HG03432 (cell line): ENCODE results near the gene SLC51A.
A peak's percentile ranks its signal among the peaks of the same experiment; 100 is the strongest.
"Not testable (repeated sequence)": the region's sequence is repeated elsewhere in the genome, so short reads cannot be mapped to it uniquely, and the experiment has no call there.

Experiments used
- ATAC-seq: cut with Tn5 transposase; IDR thresholded peaks from one replicate; pipeline ENCODE4 v1.9.1; 2021; ENCODE audit warnings: mild to moderate bottlenecking, moderate library complexity; ENCODE audit not compliant: unreplicated experiment

The SLC51A gene

GRCh38 chr3:196216089-196216564 lies at the start of gene SLC51A:
Gene SLC51A, plus strand, starts transcription at chr3:196216534. Its CDS starts 179 bp downstream, at chr3:196216713.
- no peak for ATAC-seq

GRCh38 chr3:196166741-196167140 lies 49.6 kb upstream of the SLC51A start:
- ATAC-seq: no peak

GRCh38 chr3:196168808-196169391 lies 47.4 kb upstream of the SLC51A start:
- ATAC-seq: no peak

DNA sequence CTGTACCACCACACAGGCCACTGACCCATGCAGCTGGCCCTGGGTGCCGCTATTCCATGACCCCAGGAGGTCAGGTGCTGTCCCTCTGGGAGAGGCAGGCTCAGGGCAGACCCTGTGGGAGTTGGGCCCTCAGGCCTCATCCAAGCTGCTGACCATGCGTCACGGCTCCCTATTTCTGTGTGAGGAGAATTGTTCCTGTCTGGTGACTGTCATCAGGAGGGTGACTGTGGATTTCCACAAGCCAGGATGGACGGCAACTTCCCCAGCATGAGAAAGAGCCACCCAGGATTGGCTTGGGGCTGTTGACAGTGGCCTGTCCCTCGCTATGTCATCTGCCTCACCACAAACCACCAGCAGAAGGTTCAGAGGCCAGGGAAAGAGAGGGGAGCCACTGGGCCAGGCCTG lies 46.5 kb upstream of the SLC51A start:
- no peak for ATAC-seq

GRCh38 chr3:196170296-196170695 lies 46.0 kb upstream of the SLC51A start:
- not testable (repeated sequence) for ATAC-seq

DNA sequence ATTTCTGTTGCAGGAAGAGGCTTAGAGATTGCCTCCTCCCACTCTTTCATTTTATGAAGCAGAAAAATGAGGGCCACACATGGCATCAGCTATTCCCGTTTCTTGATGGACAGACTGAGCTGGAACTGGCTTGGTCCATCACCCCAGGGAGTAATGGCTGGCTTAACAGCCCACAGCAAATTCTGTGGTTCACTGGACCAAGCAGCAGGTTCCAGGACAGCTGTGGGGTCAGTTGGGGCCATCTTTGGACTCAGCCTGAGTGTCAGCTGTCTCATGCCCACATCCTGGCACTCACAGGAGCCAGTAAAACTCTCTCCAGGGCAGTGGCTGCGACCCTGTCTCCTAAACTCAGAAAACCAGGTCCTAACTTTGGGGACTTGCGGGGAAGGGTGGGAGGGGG lies 41.7 kb upstream of the SLC51A start:
- ATAC-seq: no peak

DNA sequence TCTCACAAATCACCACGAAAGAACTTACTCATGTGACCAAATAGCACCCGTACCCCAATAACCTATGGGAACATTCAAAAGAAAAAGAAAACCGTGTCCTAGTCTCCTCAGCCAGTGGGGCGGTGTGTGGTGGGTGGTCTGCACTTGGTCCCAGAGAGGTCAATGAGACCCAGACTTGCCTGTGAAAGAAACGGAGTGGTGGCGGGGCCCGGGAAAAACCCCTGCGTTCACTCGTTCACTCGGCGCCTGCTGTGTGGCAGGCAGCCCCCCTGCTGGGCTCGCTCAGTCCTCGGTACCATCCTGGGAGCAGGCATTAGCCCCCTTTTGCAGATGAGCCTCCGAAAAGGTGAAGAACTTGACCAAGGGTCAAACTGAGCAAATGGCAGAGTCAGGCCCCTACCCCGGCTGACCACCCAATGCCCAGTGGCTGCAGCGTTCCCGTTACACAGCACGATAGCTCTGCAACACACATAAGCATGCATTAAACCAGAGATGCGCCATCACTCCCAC lies 41.2 kb upstream of the SLC51A start:
- no peak for ATAC-seq

DNA sequence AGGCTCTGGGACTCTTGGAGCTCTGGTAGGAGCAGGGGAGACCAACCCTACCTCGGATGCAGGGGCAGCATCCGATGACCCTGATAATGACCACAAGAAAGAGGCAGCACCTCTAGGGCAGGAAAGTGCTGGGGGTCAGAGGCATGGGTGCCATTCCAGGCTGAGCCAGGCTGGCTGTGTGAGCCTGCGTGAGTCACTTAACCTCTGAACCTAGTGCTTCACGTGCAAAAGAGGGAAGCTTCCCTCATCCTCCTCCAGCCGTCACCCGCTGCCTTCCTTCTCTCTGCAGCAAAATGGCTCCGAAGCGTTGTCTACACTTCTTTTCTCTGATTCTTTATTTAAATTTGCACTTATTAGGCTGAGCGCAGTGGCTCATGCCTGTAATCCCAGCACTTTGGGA lies 40.6 kb upstream of the SLC51A start:
- no peak for ATAC-seq

GRCh38 chr3:196177567-196177966 lies 38.8 kb upstream of the SLC51A start:
- ATAC-seq: no peak

- ATAC-seq: no peak
Measured at GRCh38 chr3:196177967-196178366, 38.4 kb upstream of the SLC51A start.

DNA sequence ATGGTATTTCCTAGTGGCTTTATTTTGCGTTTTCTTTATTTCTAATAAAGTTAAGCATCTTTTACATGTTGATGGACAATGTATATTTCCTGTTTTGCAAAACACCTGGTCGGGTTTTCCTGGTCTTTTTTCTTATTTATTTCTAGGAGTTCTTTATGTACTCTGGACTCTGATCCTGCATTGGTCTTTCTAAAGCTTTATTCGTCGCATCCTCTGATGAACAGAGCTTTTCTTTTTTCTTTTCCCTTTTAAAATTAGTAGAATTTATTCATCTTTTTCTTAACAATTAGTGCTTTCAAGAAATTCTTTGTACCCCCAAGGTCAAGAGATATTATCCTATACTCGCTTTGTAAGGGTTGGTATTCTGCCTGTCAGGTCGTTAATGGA lies 37.3 kb upstream of the SLC51A start:
- no peak for ATAC-seq

GRCh38 chr3:196179380-196180308 lies 36.7 kb upstream of the SLC51A start:
- peak; percentile 74 for ATAC-seq

GRCh38 chr3:196180346-196180745 lies 36.0 kb upstream of the SLC51A start:
- ATAC-seq: no peak

DNA sequence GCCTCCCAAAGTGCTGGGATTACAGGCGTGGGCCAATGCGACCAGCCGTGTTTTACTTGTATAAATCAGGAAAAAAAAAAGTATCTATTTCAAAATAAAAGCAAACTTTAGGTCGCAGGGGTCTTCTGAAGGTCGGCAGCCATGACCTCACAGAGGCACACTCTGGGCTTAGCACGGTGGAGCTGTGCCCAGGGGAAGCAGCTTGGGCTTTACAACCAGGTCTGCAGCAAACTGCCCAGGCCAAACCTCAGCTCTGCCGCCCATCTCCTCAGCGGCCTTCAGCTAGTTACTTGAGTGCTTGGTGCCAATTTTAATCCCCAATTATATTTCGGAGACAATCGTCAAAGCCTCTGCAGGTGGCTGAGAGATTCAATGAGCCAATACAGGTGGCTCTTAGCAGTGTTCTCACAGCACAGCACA lies 35.2 kb upstream of the SLC51A start:
- no peak for ATAC-seq

GRCh38 chr3:196184169-196184432 lies 32.2 kb upstream of the SLC51A start:
- ATAC-seq: not testable (repeated sequence)

DNA sequence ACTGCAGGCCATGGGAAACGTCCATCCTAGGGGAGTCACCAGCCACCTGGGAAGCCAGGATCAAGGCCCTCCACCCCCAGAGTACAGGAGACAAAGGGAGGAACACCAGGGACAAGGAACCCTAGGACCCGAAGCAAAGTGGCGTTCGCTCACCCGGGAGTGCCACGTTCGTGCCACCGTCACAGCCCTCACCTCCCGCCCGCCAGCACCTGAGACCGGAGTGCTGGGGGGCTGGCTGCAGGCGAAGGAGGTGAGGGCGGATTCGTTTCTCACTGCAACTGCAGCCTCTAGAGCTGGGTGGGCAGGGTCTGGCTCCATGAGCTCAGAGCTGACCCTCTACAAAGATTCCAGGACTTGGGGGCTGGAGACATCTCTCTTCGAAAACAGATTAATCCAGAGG lies 31.5 kb upstream of the SLC51A start:
- no peak for ATAC-seq

GRCh38 chr3:196186651-196187573 lies 29.4 kb upstream of the SLC51A start:
- ATAC-seq: peak; percentile 51

GRCh38 chr3:196189566-196190347 lies 26.6 kb upstream of the SLC51A start:
- peak; percentile 25 for ATAC-seq

- ATAC-seq: peak; percentile 53
Measured at GRCh38 chr3:196192036-196192523, 24.3 kb upstream of the SLC51A start.

DNA sequence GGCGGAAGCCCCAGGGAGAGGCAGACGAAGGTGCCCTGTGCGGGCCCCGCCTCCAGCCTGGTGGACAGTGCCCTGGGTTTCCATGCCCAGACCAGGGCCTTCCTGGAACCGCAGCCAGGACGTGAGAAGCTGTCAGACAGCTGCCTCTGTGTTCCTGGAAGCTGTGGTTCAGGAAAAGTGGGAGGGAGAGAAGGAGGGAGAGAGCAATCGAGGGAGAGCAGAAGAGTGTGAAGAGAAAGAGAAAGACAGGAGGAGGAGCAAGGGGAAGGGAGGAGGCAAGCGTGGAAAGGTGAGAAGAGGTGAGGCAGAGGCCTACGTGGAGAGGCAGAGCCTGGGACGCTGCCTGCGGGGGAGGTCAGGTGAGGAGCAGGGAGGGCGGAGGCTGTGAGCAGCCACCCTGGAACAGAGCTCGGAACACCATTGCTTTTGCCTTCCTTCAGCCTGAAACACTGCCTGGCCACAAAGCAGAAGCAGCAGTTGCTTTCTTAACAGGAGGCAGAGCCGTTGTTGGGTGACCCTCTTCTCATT lies 23.7 kb upstream of the SLC51A start:
- peak; percentile 19 for ATAC-seq
